SK-MEL-5 (cell line): ENCODE measurements around the gene GRM2. TPM values are rescaled to one million over a fixed set of nuclear protein-coding genes. Genes with fewer than 3 reads are reported as not detected.

Source experiments
- DNase-seq: peaks from one replicate; pipeline ENCODE4 v3.0.0-alpha.2; 2016; ENCODE audit warnings: low read depth, low spot score
- in situ Hi-C: cut with HindIII; loops from 2 replicates; pipeline ENCODE4 v1.10.0; 2016; ENCODE audit warnings: low sequenced_read_pairs, high pct_unique_total_duplicates, low pct_unique_long_range_greater_than_20kb
- total RNA-seq: library from RNA; depleted of rRNA; stranded (reverse); fragments of >200 nt; shearing (Covaris generic); gene quantifications from 2 replicates; pipeline ENCODE4 v1.2.3, GENCODE V29; 2014

GRM2 gene
- total RNA-seq, 1 experiment from 2014 or later = not detected

DNA sequence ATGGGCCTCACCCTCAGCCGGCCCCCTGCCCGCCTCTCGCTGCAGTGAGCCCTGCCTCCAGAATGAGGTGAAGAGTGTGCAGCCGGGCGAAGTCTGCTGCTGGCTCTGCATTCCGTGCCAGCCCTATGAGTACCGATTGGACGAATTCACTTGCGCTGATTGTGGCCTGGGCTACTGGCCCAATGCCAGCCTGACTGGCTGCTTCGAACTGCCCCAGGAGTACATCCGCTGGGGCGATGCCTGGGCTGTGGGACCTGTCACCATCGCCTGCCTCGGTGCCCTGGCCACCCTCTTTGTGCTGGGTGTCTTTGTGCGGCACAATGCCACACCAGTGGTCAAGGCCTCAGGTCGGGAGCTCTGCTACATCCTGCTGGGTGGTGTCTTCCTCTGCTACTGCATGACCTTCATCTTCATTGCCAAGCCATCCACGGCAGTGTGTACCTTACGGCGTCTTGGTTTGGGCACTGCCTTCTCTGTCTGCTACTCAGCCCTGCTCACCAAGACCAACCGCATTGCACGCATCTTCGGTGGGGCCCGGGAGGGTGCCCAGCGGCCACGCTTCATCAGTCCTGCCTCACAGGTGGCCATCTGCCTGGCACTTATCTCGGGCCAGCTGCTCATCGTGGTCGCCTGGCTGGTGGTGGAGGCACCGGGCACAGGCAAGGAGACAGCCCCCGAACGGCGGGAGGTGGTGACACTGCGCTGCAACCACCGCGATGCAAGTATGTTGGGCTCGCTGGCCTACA, 8.5 kb downstream of the GRM2 start:
- DNase-seq = no peak
- in situ Hi-C loops = no loop called here

DNA sequence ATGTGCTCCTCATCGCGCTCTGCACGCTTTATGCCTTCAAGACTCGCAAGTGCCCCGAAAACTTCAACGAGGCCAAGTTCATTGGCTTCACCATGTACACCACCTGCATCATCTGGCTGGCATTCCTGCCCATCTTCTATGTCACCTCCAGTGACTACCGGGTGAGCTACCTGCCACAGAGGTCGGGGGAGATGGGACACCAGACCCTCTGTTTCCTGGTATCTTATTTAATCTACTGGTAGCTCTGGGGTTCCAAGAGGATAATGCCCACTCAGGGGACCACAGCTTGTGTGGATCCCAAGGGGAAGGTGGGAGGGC, 9.1 kb downstream of the GRM2 start:
- in situ Hi-C loops = no loop called here

DNA sequence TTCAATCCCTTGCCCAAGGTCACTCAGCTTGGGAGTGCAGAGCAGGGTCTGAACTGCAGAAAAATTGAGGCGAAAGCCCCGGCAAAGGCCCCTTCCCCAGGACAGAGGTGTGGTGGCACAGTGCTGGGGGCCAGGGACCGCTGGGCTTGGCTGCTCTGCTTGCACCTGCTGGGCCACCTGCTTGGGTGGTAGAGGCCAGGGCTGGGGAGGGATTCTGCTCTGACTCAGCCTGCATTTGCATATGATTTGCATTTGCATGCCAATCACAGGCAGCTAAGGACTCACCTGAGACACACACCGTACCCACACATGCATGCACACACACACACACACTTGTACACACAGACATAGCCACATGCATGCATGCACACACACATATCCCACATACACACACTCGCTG, 9.9 kb downstream of the GRM2 start:
- in situ Hi-C loops = no loop called here
- no peak for DNase-seq

More for the DNA sequence above, 9.1 kb downstream of the GRM2 start:
- DNase-seq = no peak

DNA sequence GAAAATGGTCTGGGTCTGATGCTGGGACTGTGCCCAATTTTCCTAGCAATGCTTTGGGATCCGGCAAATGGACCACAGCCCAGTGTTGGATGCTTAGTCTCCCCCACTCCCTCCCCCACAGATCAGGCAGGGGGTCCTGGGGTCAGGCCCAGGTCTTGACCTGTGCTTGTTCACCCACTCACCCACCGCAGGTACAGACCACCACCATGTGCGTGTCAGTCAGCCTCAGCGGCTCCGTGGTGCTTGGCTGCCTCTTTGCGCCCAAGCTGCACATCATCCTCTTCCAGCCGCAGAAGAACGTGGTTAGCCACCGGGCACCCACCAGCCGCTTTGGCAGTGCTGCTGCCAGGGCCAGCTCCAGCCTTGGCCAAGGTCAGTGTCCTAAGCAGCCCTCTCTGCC, 10.6 kb downstream of the GRM2 start:
- in situ Hi-C loops = no loop called here
- DNase-seq = no peak

DNA sequence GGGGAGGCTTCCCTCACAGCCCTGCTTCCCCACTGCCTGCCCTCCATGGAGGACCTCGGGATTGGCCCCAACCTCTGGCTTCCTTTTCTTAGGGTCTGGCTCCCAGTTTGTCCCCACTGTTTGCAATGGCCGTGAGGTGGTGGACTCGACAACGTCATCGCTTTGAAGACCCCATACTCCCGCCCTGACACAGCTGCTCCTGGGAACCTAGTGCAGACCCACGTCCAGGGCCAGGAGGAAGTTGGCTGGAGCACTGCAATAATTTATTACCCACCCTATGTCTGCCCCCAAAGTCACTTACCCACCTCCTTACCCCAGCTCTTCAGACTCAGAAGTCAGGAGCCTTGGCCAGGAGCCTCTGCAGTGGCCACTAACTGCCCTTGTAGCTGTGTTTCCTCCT, 11.1 kb downstream of the GRM2 start:
- no peak for DNase-seq
- in situ Hi-C loops = no loop called here

DNA sequence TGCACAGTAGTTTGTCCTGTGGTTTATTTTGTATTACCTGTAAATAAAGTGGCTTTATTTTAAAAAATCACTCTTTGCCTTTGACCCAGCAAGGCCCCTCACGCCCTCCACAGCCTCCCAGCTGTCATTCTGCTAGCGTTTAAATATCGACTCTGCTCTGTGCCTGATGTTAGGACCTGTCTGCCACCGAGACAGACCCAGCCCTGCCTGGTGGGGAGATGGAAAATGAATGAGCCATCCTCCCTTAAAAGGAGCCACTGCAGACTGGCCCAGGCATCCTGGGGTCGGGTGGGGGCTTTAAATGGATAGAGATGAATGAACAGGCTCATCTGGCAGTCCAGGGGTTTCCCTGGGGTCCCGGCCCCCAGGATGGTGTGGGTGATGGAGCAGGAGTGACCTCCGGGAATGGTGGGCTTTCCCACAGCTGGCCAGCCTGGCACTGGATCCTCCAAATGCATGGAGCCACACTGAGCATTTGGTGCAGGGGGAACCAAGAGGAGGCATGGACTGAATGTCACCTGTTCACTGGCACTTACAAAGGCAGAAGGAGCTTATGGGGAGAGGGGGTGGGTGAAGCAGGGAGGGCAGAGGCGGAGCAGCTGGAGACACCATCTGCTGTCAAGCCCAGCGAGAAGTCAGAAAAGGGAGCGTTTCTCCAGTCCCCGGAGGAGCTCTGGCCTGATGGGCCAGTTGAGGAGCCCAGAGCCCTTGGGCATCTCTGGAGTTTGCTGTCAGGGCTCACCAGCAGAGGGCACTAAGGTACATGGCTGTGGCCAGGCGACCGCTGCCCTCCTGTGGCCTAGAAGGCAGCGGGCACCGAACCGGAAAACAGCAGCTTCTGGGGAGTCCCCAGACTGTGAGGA, 11.9 kb downstream of the GRM2 start:
- DNase-seq = peak; percentile 81
- in situ Hi-C loops = no loop called here

DNA sequence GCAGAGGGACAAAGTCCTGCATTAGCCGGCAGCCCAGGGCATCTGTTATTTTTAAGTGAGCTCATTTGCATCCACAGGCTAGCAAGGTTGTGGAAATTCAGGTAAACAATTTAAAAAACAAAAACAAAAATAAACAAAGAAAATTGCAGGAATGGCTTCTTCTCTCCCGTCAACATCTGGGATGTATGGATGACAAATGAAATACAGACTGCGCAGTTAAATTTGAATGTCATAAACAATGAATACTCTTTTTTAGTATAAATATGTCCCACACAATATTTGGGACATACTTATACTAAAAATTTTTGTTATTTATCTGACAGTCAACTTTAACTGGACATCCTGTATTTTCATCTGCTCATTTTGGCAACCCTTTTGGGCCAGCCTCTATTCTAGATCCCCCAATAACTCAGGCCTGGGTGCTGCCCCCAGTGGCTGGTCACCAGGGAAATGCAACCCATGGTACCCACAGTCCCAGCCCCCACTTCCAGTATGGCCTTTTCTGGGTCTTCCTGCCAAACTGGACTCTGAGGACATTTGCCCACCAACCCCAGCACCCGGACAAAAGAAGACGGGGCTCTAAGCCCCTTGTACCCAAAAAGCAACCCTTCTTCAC, 12.7 kb downstream of the GRM2 start:
- in situ Hi-C loops = no loop called here
- no peak for DNase-seq

DNA sequence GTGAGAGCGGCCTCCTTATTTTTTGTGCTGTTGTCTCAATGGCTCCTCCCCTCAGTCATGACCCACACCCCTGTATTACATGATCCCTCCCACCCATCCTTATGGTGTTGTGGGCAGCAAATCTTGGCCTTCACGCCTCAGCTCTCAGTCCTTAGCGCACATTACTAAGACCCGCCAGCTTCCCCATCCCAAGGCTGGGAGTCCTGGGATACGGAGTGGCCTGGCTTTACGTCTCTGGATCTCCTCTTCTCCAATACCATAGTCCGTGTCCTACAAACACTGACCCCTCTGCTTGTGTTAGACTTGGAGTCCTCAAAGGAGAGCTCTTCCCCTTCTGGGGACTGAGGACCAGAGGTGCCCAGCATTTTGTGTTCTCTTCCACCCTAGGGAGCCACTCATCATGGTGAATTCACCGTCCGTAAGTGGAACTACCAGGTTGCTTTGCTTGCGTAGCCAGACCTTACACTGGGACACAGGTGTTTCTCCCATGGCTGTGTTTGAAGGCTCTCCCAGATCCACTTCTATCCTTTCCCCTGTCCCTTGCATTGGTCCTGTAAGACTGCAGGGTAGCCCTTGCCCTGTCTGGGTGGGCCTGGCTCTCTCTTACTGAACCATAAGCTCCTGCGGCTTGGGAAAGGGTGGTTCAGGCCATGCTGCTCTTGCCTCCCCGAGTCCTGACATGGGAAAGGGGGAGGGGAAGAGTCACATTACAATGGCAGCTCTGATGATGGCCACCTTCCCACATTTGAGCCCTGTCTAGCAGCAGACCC, 13.6 kb downstream of the GRM2 start:
- in situ Hi-C loops = no loop called here

DNA sequence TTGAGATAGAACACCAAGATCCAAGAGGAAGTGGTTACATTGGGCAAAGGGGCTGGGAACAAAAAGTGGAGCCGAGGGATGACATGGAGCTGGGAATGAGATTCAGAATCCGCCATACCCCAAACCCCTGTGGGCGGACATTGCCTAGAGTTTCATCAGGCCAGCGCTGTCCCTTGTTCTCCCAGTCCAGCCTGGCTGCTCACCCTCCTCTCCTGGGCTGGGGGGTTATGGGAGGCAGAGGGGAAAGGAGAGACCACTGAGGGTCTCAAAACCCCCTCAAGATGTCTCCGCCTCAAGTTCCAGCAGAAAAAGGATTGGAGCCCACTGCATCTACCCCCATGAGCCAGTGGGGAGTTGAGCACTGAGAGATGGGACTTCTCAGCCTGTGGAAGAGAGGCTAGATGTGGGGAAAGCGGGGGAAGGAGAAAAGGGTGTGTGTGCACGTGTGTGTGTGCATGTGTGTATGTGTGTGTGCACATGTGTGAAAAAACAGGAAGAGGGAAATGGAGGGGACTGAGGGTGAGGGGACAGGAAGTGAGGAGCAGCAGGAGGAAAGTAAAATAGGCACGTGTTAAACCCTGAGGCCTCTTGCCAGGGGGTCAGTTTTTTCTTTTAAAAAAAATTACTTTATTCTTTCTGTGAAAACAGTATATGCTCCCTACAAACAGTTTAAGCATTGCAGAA, 14.3 kb downstream of the GRM2 start:
- in situ Hi-C loops = no loop called here
- DNase-seq = no peak

More for the DNA sequence above, 13.6 kb downstream of the GRM2 start:
- DNase-seq = no peak

DNA sequence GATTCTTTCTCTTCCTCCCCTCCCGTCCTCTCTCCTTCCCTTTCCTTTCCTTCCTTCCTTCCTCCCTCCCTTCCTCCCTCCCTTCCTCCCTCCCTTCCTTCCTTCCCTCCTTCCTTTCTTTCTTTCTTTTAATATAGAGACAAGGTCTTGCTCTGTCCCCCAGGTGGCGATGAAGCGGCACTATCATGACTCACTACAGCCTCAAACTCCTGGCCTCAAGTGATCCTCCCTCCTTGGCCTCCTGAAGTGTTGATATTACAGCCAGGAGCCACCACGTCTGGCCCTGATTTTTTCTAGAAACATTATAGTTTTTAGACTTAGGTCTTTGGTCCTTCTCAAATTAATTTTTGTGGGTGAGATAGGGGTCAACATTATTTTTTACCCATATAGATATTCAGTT, 15.5 kb downstream of the GRM2 start:
- in situ Hi-C loops = no loop called here
- DNase-seq = no peak

DNA sequence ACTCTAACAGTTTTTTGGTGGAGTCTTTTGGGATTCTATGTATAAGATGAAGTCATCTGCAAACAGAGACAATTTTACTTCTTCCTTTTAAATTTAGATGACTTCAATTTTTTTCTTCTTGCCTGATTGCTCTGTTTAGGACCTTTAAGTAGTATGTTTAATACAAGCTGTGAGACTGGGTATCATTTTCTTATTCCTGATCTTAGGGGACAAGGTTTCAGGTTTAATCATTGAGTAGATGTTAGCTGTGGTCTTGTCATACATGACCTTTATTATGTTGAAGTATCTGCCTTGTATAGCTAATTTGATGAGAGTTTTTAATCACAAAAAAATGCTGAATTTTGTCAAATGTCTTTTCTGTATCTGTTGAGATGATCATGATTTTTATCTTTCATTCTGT, 20.6 kb downstream of the GRM2 start:
- in situ Hi-C loops = no loop called here

DNA sequence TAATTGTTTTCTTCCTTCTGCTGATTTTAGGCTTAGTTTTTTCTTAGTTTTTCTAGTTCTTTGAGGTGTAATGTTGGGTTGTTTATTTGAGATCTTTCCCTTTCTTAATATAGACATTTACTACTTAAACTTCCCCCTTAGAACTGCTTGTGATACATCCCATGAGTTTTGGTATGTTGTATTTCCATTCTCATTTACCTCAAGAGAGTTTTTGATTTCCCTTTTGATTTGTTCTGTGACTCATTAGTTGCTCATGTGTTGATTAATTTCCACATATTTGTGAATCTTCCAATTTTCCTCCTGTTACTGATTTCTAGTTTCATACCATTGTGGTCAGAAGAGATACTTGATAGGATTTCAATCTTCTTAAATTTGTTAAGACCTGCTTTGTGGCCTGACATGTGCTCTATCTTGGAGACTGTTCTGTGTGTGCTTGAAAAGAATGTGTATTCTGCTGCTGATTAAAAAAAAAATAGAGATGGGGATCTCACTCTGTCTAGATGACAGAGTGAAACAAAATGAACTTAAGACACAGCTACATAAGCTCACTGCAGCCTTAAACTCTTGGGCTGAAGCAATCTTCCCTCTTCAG, 22.3 kb downstream of the GRM2 start:
- no peak for DNase-seq
- in situ Hi-C loops = no loop called here

More for the DNA sequence above, 20.6 kb downstream of the GRM2 start:
- DNase-seq = no peak

DNA sequence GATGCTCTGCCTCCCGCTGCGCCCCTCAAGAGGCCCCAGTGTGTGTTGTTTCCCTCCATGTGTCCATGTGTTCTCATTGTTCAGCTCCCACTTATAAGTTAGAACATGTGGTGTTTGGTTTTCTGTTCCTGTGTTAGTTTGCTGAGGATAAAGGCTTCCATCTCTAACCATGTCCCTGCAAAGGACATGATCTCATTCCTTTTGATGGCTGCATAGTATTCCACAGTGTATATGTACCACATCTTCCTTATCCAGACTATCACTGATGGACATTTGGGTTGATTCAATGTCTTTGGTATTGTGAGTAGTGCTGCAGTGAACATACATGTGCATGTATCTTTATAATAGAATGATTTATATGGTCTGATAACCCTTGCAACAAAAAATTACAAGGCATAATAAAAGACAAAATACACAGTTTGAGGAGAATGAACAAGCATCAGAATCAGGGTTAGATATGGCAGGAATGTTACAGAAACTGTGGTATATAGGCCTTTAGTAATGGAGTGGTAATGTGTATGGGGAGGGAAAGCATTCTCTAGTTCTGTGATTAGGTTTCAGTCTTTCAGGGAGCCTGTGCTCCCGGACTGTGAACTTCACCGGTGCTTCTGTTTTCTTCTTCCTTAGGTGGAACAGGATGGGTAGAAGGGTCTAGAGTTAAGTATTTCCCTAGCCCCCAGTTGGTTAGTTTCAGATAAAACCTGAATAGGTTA, 27.1 kb downstream of the GRM2 start:
- no peak for DNase-seq
- in situ Hi-C loops = no loop called here

DNA sequence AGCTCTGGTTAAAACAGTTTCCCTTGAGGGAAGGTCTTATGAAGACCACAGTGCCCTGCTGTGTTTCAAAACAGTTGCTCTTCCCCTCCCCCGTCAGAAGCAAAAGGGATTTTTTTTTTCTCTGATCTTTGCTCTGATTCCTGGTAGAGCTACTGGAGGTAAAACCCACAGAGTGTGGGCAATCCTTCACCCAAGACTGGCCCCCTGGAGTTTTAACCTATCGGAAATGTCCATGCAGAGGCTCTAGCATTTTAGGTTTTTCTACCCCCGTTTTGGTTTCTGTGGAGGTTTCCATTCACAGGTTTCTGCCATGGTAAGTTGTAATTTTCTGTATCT, 27.7 kb downstream of the GRM2 start:
- in situ Hi-C loops = no loop called here
- no peak for DNase-seq

DNA sequence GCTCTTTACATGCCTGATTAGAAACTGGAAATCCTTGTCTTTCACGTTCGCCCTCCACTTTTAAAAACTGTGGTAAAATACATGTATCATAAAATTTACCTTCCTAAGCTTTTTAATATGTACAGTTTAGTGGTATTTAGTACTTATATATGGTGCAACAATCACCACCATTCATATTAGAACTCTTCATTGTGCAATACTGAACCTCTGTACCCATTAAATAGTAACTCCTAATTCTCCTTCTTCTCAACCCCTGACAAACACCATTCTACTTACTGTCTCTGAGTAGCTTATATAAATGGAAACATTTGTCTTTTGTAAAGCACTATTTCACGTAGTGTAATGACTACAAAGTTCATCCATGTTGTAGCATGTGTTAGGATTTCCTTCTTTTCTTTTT, 28.2 kb downstream of the GRM2 start:
- in situ Hi-C loops = no loop called here
- DNase-seq = no peak

DNA sequence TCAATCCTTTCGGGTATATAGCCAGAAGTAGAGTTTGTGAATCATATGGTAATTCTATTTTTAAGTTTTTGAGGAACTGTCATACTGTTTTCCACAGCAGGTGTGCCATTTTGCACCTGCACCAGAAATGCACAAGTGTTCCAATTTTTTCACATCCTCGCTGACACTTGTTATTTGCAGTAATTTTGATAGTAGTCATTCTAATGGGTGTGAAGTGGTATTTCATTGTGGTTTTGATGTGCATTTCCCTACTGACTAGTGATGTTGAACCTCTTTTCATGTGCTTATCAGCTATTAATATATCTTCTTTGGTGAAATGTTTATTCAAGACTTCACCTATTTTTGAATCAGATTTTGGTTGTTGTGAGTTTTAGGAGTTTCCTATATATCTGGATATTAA, 29.1 kb downstream of the GRM2 start:
- in situ Hi-C loops = no loop called here
- DNase-seq = no peak

DNA sequence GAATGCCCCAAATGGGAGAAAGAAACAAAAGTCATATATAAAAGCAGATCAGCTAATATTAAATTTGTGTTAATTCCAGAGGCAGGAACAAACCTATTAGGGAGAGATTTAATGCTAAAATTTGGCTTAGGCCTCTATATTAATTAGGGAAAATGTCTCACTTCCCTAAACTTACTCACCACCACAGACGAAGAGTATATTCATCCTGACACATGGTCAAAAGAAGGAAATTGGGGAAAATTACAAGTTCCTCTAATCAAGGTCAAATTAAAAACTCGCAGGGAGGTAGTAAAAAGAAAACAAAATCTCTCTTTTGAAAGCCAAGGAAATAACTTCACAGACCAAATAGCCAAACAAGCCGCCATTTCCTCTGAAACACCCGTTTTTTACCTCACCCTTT, 32.2 kb downstream of the GRM2 start:
- in situ Hi-C loops = no loop called here
- DNase-seq = no peak
